ENCODE measurements around the gene FPGT. TPM values are rescaled to one million over a fixed set of nuclear protein-coding genes. Genes with fewer than 3 reads are reported as not detected.

Gene FPGT
- total and polyA plus RNA-seq, 5 donors from 2014 or later: 5.3 to 10.3 (median 6.0) TPM

GRCh38 chr1:74195339-74195738 is 2.7 kb upstream of the FPGT start:
- Histone ChIP-seq H3K36me3 (ENCODE audit: control insufficient read depth, insufficient read depth, low read length) (no peaks in the 10 kb centered on the region), H3K4me3 (ENCODE audit: low read depth, low read length) (no peak overlapping the region), H3K27ac (ENCODE audit: insufficient read depth, low read length, poor library complexity, severe bottlenecking) (no peak overlapping the region), H3K9me3 (ENCODE audit: control insufficient read depth in 2 of 2, low read length in 2 of 2) (no peaks in the 10 kb centered on the region), H3K27me3 (ENCODE audit: control insufficient read depth, insufficient read depth, low read length) (no peaks in the 10 kb centered on the region), H3K4me1 (ENCODE audit: control insufficient read depth, insufficient read depth, low read length, poor library complexity, severe bottlenecking) (peaks cover 18% of the 10 kb centered on the region)
- Mint-ChIP-seq H3K27ac (no peak overlapping the region), H3K27me3 (peaks cover 5% of the 10 kb centered on the region), H3K4me1 (peaks cover 16 to 42% (median 30%) of the 10 kb centered on the region in 4 donors), H3K4me3 (no peak overlapping the region), H3K36me3 (peaks cover 4% of the 10 kb centered on the region), H3K9me3 (peaks cover 0 to 4% (median 0%) of the 10 kb centered on the region in 7 donors)
- ATAC-seq (ENCODE audit: low read depth in 2 of 2) (no peak), DNase-seq (no peak)

- H3K27me3 ChIP-seq (ENCODE audit: control insufficient read depth, insufficient read depth, low read length): no peaks in the 10 kb centered on the region
- peaks cover 4% of the 10 kb centered on the region for H3K36me3 ChIP-seq (ENCODE audit: control insufficient read depth, insufficient read depth, low read length)
- H3K9me3 Mint-ChIP-seq: no peaks in the 10 kb centered on the region
- H3K9me3 ChIP-seq (ENCODE audit: control insufficient read depth in 2 of 2, low read length in 2 of 2): no peaks in the 10 kb centered on the region
- peak overlapping the region; percentile 87 for H3K4me3 ChIP-seq (ENCODE audit: low read depth, low read length)
- H3K36me3 Mint-ChIP-seq: peaks cover 13% of the 10 kb centered on the region
- peaks cover 3% of the 10 kb centered on the region for H3K27me3 Mint-ChIP-seq
- H3K27ac Mint-ChIP-seq: peak overlapping the region; percentile 92 to 98 (median 95)
- H3K4me1 ChIP-seq (ENCODE audit: control insufficient read depth, insufficient read depth, low read length, poor library complexity, severe bottlenecking): peaks cover 18% of the 10 kb centered on the region
- H3K4me1 Mint-ChIP-seq: peaks cover 19 to 53% (median 28%) of the 10 kb centered on the region in 4 donors
- ATAC-seq (ENCODE audit: low read depth in 2 of 2) (no peak), DNase-seq (no peak)
- H3K27ac ChIP-seq (ENCODE audit: insufficient read depth, low read length, poor library complexity, severe bottlenecking): peak overlapping the region; percentile 83
- peak overlapping the region; percentile 93 to 98 (median 95) for H3K4me3 Mint-ChIP-seq
Observed at GRCh38 chr1:74197255-74197654, 787 bp upstream of the FPGT start.

GRCh38 chr1:74199504-74199903 is 1.5 kb downstream of the FPGT start:
- DNase-seq: no peak
- peaks cover 18% of the 10 kb centered on the region for H3K4me1 ChIP-seq (ENCODE audit: control insufficient read depth, insufficient read depth, low read length, poor library complexity, severe bottlenecking)
- H3K36me3 ChIP-seq (ENCODE audit: control insufficient read depth, insufficient read depth, low read length): peaks cover 9% of the 10 kb centered on the region
- no peaks in the 10 kb centered on the region for H3K27me3 Mint-ChIP-seq
- no peaks in the 10 kb centered on the region for H3K27me3 ChIP-seq (ENCODE audit: control insufficient read depth, insufficient read depth, low read length)
- peak overlapping the region; percentile 87 for H3K4me3 ChIP-seq (ENCODE audit: low read depth, low read length)
- H3K4me3 Mint-ChIP-seq: peak overlapping the region; percentile 93 to 98 (median 95)
- no peak for ATAC-seq (ENCODE audit: low read depth in 2 of 2)
- H3K9me3 Mint-ChIP-seq: no peaks in the 10 kb centered on the region
- H3K9me3 ChIP-seq (ENCODE audit: control insufficient read depth in 2 of 2, low read length in 2 of 2): no peaks in the 10 kb centered on the region
- H3K36me3 Mint-ChIP-seq: peaks cover 16% of the 10 kb centered on the region
- no peak overlapping the region for H3K27ac ChIP-seq (ENCODE audit: insufficient read depth, low read length, poor library complexity, severe bottlenecking)
- H3K27ac Mint-ChIP-seq: peak overlapping the region in 1 of 3 donors; percentile 15
- peaks cover 20 to 53% (median 28%) of the 10 kb centered on the region in 4 donors for H3K4me1 Mint-ChIP-seq

- peaks cover 0 to 17% (median 8%) of the 10 kb centered on the region in 4 donors for H3K4me1 Mint-ChIP-seq
- peaks cover 0 to under 1% (median 0%) of the 10 kb centered on the region in 7 donors for H3K9me3 Mint-ChIP-seq
- Histone ChIP-seq H3K4me1 (ENCODE audit: control insufficient read depth, insufficient read depth, low read length, poor library complexity, severe bottlenecking) (no peaks in the 10 kb centered on the region), H3K9me3 (ENCODE audit: control insufficient read depth in 2 of 2, low read length in 2 of 2) (no peaks in the 10 kb centered on the region), H3K4me3 (ENCODE audit: low read depth, low read length) (no peak overlapping the region), H3K36me3 (ENCODE audit: control insufficient read depth, insufficient read depth, low read length) (peaks cover 16% of the 10 kb centered on the region), H3K27ac (ENCODE audit: insufficient read depth, low read length, poor library complexity, severe bottlenecking) (no peak overlapping the region), H3K27me3 (ENCODE audit: control insufficient read depth, insufficient read depth, low read length) (no peaks in the 10 kb centered on the region)
- ATAC-seq (ENCODE audit: low read depth in 2 of 2): no peak
- H3K4me3 Mint-ChIP-seq: no peak overlapping the region
- no peak for DNase-seq
- H3K36me3 Mint-ChIP-seq: peaks cover 38% of the 10 kb centered on the region
- H3K27ac Mint-ChIP-seq: no peak overlapping the region
- no peaks in the 10 kb centered on the region for H3K27me3 Mint-ChIP-seq
Observed at GRCh38 chr1:74205266-74205665, 7.2 kb downstream of the FPGT start.

GRCh38 chr1:74215229-74215628 is 17.2 kb downstream of the FPGT start:
- no peak for DNase-seq
- Histone ChIP-seq H3K36me3 (ENCODE audit: control insufficient read depth, insufficient read depth, low read length) (no peaks in the 10 kb centered on the region), H3K27ac (ENCODE audit: insufficient read depth, low read length, poor library complexity, severe bottlenecking) (no peak overlapping the region), H3K27me3 (ENCODE audit: control insufficient read depth, insufficient read depth, low read length) (no peaks in the 10 kb centered on the region), H3K4me3 (ENCODE audit: low read depth, low read length) (no peak overlapping the region), H3K4me1 (ENCODE audit: control insufficient read depth, insufficient read depth, low read length, poor library complexity, severe bottlenecking) (no peaks in the 10 kb centered on the region), H3K9me3 (ENCODE audit: control insufficient read depth in 2 of 2, low read length in 2 of 2) (no peaks in the 10 kb centered on the region)
- H3K27ac Mint-ChIP-seq: no peak overlapping the region
- H3K27me3 Mint-ChIP-seq: no peaks in the 10 kb centered on the region
- no peak for ATAC-seq (ENCODE audit: low read depth in 2 of 2)
- H3K4me3 Mint-ChIP-seq: no peak overlapping the region
- peaks cover 0 to 4% (median 0%) of the 10 kb centered on the region in 7 donors for H3K9me3 Mint-ChIP-seq
- H3K36me3 Mint-ChIP-seq: peaks cover 3% of the 10 kb centered on the region
- H3K4me1 Mint-ChIP-seq: peaks cover 0 to 3% (median 2%) of the 10 kb centered on the region in 4 donors

GRCh38 chr1:74222701-74223100 is 24.7 kb downstream of the FPGT start:
- peaks cover 0 to 2% (median 0%) of the 10 kb centered on the region in 4 donors for H3K4me1 Mint-ChIP-seq
- H3K36me3 ChIP-seq (ENCODE audit: control insufficient read depth, insufficient read depth, low read length): no peaks in the 10 kb centered on the region
- H3K27ac ChIP-seq (ENCODE audit: insufficient read depth, low read length, poor library complexity, severe bottlenecking): no peak overlapping the region
- H3K36me3 Mint-ChIP-seq: peaks cover 21% of the 10 kb centered on the region
- peaks cover 4 to 48% (median 8%) of the 10 kb centered on the region in 7 donors for H3K9me3 Mint-ChIP-seq
- no peak for DNase-seq
- no peak overlapping the region for H3K4me3 ChIP-seq (ENCODE audit: low read depth, low read length)
- H3K9me3 ChIP-seq (ENCODE audit: control insufficient read depth in 2 of 2, low read length in 2 of 2): peaks cover 9 to 26% of the 10 kb centered on the region in 2 experiments
- no peak for ATAC-seq (ENCODE audit: low read depth in 2 of 2)
- no peaks in the 10 kb centered on the region for H3K27me3 ChIP-seq (ENCODE audit: control insufficient read depth, insufficient read depth, low read length)
- no peaks in the 10 kb centered on the region for H3K4me1 ChIP-seq (ENCODE audit: control insufficient read depth, insufficient read depth, low read length, poor library complexity, severe bottlenecking)
- no peak overlapping the region for H3K27ac Mint-ChIP-seq
- H3K27me3 Mint-ChIP-seq: no peaks in the 10 kb centered on the region
- no peak overlapping the region for H3K4me3 Mint-ChIP-seq

GRCh38 chr1:74223453-74223852 is 25.4 kb downstream of the FPGT start:
- H3K4me1 ChIP-seq (ENCODE audit: control insufficient read depth, insufficient read depth, low read length, poor library complexity, severe bottlenecking): no peaks in the 10 kb centered on the region
- peaks cover 0 to 2% (median 0%) of the 10 kb centered on the region in 4 donors for H3K4me1 Mint-ChIP-seq
- H3K27me3 ChIP-seq (ENCODE audit: control insufficient read depth, insufficient read depth, low read length): no peaks in the 10 kb centered on the region
- H3K36me3 ChIP-seq (ENCODE audit: control insufficient read depth, insufficient read depth, low read length): no peaks in the 10 kb centered on the region
- ATAC-seq (ENCODE audit: low read depth in 2 of 2) (no peak), DNase-seq (no peak)
- no peaks in the 10 kb centered on the region for H3K27me3 Mint-ChIP-seq
- H3K4me3 Mint-ChIP-seq: no peak overlapping the region
- no peak overlapping the region for H3K27ac ChIP-seq (ENCODE audit: insufficient read depth, low read length, poor library complexity, severe bottlenecking)
- H3K27ac Mint-ChIP-seq: no peak overlapping the region
- no peak overlapping the region for H3K4me3 ChIP-seq (ENCODE audit: low read depth, low read length)
- H3K9me3 Mint-ChIP-seq: peaks cover 4 to 52% (median 8%) of the 10 kb centered on the region in 7 donors
- peaks cover 21% of the 10 kb centered on the region for H3K36me3 Mint-ChIP-seq
- H3K9me3 ChIP-seq (ENCODE audit: control insufficient read depth in 2 of 2, low read length in 2 of 2): peaks cover 9 to 31% of the 10 kb centered on the region in 2 experiments

- Histone ChIP-seq H3K4me1 (ENCODE audit: control insufficient read depth, insufficient read depth, low read length, poor library complexity, severe bottlenecking) (no peaks in the 10 kb centered on the region), H3K27me3 (ENCODE audit: control insufficient read depth, insufficient read depth, low read length) (no peaks in the 10 kb centered on the region), H3K36me3 (ENCODE audit: control insufficient read depth, insufficient read depth, low read length) (no peaks in the 10 kb centered on the region), H3K27ac (ENCODE audit: insufficient read depth, low read length, poor library complexity, severe bottlenecking) (no peak within 1 kb of the TSS), H3K9me3 (ENCODE audit: control insufficient read depth in 2 of 2, low read length in 2 of 2) (no peaks in the 10 kb centered on the region), H3K4me3 (ENCODE audit: low read depth, low read length) (no peak within 1 kb of the TSS)
- Mint-ChIP-seq H3K9me3 (peaks cover 0 to 9% (median 3%) of the 10 kb centered on the region in 7 donors), H3K27ac (no peak within 1 kb of the TSS), H3K36me3 (peaks cover 6% of the 10 kb centered on the region), H3K27me3 (no peaks in the 10 kb centered on the region), H3K4me1 (no peaks in the 10 kb centered on the region), H3K4me3 (no peak within 1 kb of the TSS)
- no peak for ATAC-seq (ENCODE audit: low read depth in 2 of 2)
- no peak for DNase-seq
Observed at GRCh38 chr1:74235153-74235552, 37.1 kb downstream of the FPGT start, which contains the start of gene TNNI3K. TSS of gene TNNI3K (plus strand) at chr1:74235387. CDS start at chr1:74235452, 65 bp downstream.
